ENCODE measurements around the gene SESN3. TPM values are rescaled to one million over a fixed set of nuclear protein-coding genes. Genes with fewer than 3 reads are reported as not detected.

SESN3 gene
- total RNA-seq, 1 experiment from 2014 or later: 6.3 TPM

- ChIA-PET POLR2A (interaction anchor here (0.7 to 3.9 kb wide), 8 partner anchors 10 to 711 kb away, joined by 3 to 52 read pairs (median 4); partner anchors contain the start of gene SESN3), CTCF (interaction anchor here (0.6 to 1.5 kb wide), 6 partner anchors 8 to 464 kb away, joined by 3 to 5 read pairs (median 4); partner anchors contain the start of gene SESN3)
- Mint-ChIP-seq H3K4me1 (ENCODE audit: insufficient read depth, unreplicated experiment) (peaks cover 14% of the 10 kb centered on the region), H3K4me3 (ENCODE audit: unreplicated experiment) (no peak overlapping the region), H3K36me3 (ENCODE audit: insufficient read depth, unreplicated experiment) (no peaks in the 10 kb centered on the region), H3K27ac (ENCODE audit: low read depth, unreplicated experiment) (no peak overlapping the region), H3K27me3 (ENCODE audit: insufficient read depth, unreplicated experiment) (no peaks in the 10 kb centered on the region), H3K9me3 (ENCODE audit: unreplicated experiment) (no peaks in the 10 kb centered on the region)
- no TSS peak for BruUV-seq (replicated peaks)
- TF ChIP-seq, protein P1, sequence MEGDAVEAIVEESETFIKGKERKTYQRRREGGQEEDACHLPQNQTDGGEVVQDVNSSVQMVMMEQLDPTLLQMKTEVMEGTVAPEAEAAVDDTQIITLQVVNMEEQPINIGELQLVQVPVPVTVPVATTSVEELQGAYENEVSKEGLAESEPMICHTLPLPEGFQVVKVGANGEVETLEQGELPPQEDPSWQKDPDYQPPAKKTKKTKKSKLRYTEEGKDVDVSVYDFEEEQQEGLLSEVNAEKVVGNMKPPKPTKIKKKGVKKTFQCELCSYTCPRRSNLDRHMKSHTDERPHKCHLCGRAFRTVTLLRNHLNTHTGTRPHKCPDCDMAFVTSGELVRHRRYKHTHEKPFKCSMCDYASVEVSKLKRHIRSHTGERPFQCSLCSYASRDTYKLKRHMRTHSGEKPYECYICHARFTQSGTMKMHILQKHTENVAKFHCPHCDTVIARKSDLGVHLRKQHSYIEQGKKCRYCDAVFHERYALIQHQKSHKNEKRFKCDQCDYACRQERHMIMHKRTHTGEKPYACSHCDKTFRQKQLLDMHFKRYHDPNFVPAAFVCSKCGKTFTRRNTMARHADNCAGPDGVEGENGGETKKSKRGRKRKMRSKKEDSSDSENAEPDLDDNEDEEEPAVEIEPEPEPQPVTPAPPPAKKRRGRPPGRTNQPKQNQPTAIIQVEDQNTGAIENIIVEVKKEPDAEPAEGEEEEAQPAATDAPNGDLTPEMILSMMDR (IDR thresholded peaks at IDR 0.05; ENCODE audit: unreplicated experiment): no peak
- peak; percentile 87 for DNase-seq (ENCODE audit: unreplicated experiment)
- intact Hi-C loops (cut with micrococcal nuclease): no loop called here
Observed at GRCh38 chr11:95245038-95245437, 14.0 kb upstream of the SESN3 start.

GRCh38 chr11:95243673-95244072, 12.7 kb upstream of the SESN3 start:
- Mint-ChIP-seq H3K27me3 (ENCODE audit: insufficient read depth, unreplicated experiment) (no peaks in the 10 kb centered on the region), H3K4me1 (ENCODE audit: insufficient read depth, unreplicated experiment) (peaks cover 11% of the 10 kb centered on the region), H3K4me3 (ENCODE audit: unreplicated experiment) (no peak overlapping the region), H3K27ac (ENCODE audit: low read depth, unreplicated experiment) (no peak overlapping the region), H3K36me3 (ENCODE audit: insufficient read depth, unreplicated experiment) (no peaks in the 10 kb centered on the region), H3K9me3 (ENCODE audit: unreplicated experiment) (no peaks in the 10 kb centered on the region)
- DNase-seq (ENCODE audit: unreplicated experiment): no peak
- intact Hi-C loops (cut with micrococcal nuclease): no loop called here
- POLR2A ChIA-PET: interaction anchor here (0.6 to 3.9 kb wide), 3 partner anchors 9 to 70 kb away, joined by 3 to 52 read pairs (median 4); partner anchors contain the start of gene SESN3
- CTCF ChIA-PET: interaction anchor here (0.7 to 1.1 kb wide), 4 partner anchors 12 to 462 kb away, joined by 3 to 4 read pairs (median 4); partner anchors contain the start of gene SESN3
- no TSS peak for BruUV-seq (replicated peaks)
- TF ChIP-seq, protein P1 (IDR thresholded peaks at IDR 0.05; ENCODE audit: unreplicated experiment): no peak

DNA sequence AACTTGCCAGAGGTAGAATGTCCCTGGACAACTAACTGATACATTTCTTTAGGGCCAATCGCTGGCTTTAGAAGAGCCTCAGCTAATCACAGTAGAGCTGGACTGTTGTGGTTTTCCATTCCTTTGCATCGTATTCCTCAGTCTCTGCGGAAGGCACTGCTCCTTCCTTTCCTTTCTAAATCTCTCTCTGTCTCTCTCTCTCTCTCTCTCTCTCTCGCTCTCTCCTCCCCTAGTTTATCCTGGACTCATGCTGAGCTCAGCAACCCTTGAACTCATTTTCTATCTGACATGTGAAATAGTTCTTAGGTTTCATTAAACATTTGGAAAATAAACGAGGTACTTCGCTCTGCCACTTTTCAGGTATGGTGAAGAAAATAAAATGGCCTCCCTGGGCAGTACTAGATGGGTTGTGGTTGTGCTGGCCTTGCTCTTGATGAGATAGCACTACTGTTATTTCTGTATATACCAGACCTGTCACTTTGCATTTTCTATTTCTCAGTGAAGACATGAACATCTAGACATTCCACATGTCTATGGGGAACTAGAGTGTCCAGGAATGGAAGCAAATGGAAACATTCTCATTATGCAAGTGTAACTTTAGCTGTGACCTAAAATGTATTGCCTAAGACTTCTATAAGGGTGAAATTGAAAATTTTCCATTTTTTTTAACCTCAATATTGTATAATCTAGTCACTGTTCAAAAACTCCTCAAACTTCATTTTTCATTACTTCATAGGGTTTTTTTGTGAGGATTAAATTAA, 12.0 kb upstream of the SESN3 start:
- no peaks in the 10 kb centered on the region for H3K36me3 Mint-ChIP-seq (ENCODE audit: insufficient read depth, unreplicated experiment)
- TF ChIP-seq, protein P1 (IDR thresholded peaks at IDR 0.05; ENCODE audit: unreplicated experiment): no peak
- ChIA-PET CTCF (interaction anchor here (0.6 to 0.8 kb wide), 5 partner anchors 12 to 511 kb away, joined by 3 to 4 read pairs (median 3); partner anchors contain the start of gene SESN3), POLR2A (interaction anchor here (0.6 to 3.9 kb wide), 3 partner anchors 9 to 70 kb away, joined by 3 to 52 read pairs (median 4); partner anchors contain the start of gene SESN3)
- no TSS peak for BruUV-seq (replicated peaks)
- no peak overlapping the region for H3K27ac Mint-ChIP-seq (ENCODE audit: low read depth, unreplicated experiment)
- H3K4me1 Mint-ChIP-seq (ENCODE audit: insufficient read depth, unreplicated experiment): peaks cover 10% of the 10 kb centered on the region
- DNase-seq (ENCODE audit: unreplicated experiment): no peak
- no peaks in the 10 kb centered on the region for H3K9me3 Mint-ChIP-seq (ENCODE audit: unreplicated experiment)
- no peaks in the 10 kb centered on the region for H3K27me3 Mint-ChIP-seq (ENCODE audit: insufficient read depth, unreplicated experiment)
- no peak overlapping the region for H3K4me3 Mint-ChIP-seq (ENCODE audit: unreplicated experiment)
- intact Hi-C loops (cut with micrococcal nuclease): no loop called here

GRCh38 chr11:95242091-95242844, 11.3 kb upstream of the SESN3 start:
- BruUV-seq (replicated peaks): no TSS peak
- intact Hi-C loops (cut with micrococcal nuclease): no loop called here
- H3K27ac Mint-ChIP-seq (ENCODE audit: low read depth, unreplicated experiment): no peak overlapping the region
- peaks cover 10% of the 10 kb centered on the region for H3K4me1 Mint-ChIP-seq (ENCODE audit: insufficient read depth, unreplicated experiment)
- H3K27me3 Mint-ChIP-seq (ENCODE audit: insufficient read depth, unreplicated experiment): no peaks in the 10 kb centered on the region
- H3K4me3 Mint-ChIP-seq (ENCODE audit: unreplicated experiment): no peak overlapping the region
- H3K36me3 Mint-ChIP-seq (ENCODE audit: insufficient read depth, unreplicated experiment): no peaks in the 10 kb centered on the region
- ChIA-PET POLR2A (no interaction called here), CTCF (interaction anchor here (0.6 to 1.8 kb wide), 2 partner anchors 11 to 512 kb away, joined by 4 to 8 read pairs; partner anchors contain the start of gene SESN3)
- TF ChIP-seq, protein P1 (IDR thresholded peaks at IDR 0.05; ENCODE audit: unreplicated experiment): no peak
- DNase-seq (ENCODE audit: unreplicated experiment): no peak
- no peaks in the 10 kb centered on the region for H3K9me3 Mint-ChIP-seq (ENCODE audit: unreplicated experiment)
